Neuronal stem cell (in vitro differentiated cells): ENCODE data around the gene MAGI1.

Experiments
- DNase-seq: peaks from one replicate; pipeline ENCODE4 v3.0.0-alpha.2; 2013; ENCODE audit warnings: low spot score
- H2AFZ ChIP-seq: one replicate; pipeline ENCODE4 v1.6.1; 2013; ENCODE audit warnings: mild to moderate bottlenecking, low read length, inconsistent platforms
- H2AK5ac ChIP-seq: 2 replicates; pipeline ENCODE4 v1.6.1; 2013; ENCODE audit warnings: low read depth, mild to moderate bottlenecking, inconsistent platforms, low read length, moderate library complexity, mixed read lengths
- H2BK120ac ChIP-seq: 2 replicates; pipeline ENCODE4 v1.6.1; 2013; ENCODE audit warnings: low read depth, mild to moderate bottlenecking, inconsistent platforms, low read length, moderate library complexity, mixed read lengths
- H2BK12ac ChIP-seq: one replicate; pipeline ENCODE4 v1.6.1; 2013; ENCODE audit warnings: low read length, inconsistent platforms
- H2BK15ac ChIP-seq: 2 replicates; pipeline ENCODE4 v1.6.1; 2013; ENCODE audit warnings: mild to moderate bottlenecking, low read length, inconsistent platforms, mixed read lengths
- H2BK5ac ChIP-seq: one replicate; pipeline ENCODE4 v1.6.1; 2013; ENCODE audit warnings: inconsistent platforms, mild to moderate bottlenecking, low read length, moderate library complexity
- H3K14ac ChIP-seq: one replicate; pipeline ENCODE4 v1.6.1; 2013; ENCODE audit warnings: low read length, inconsistent platforms
- H3K18ac ChIP-seq: 2 replicates; pipeline ENCODE4 v1.6.1; 2013; ENCODE audit warnings: low read length, inconsistent platforms
- H3K23ac ChIP-seq: 2 replicates; pipeline ENCODE4 v1.6.1; 2013; ENCODE audit warnings: low read depth, mild to moderate bottlenecking, mixed read lengths, low read length, inconsistent platforms; ENCODE audit not compliant: poor library complexity
- H3K27ac ChIP-seq: replicated peaks from 3 replicates; pipeline ENCODE4 v1.5.1; 2013; ENCODE audit warnings: low read length, inconsistent platforms
- H3K27me3 ChIP-seq, 3 experiments: 2 replicates each; pipeline ENCODE4 v1.6.1; 2013; ENCODE audit warnings: low read length in 3 of 3, mild to moderate bottlenecking in 2 of 3, inconsistent platforms in 1 of 3, low read depth in 1 of 3, mixed read lengths in 1 of 3, moderate library complexity in 1 of 3; ENCODE audit not compliant: control insufficient read depth in 3 of 3, insufficient read depth in 3 of 3
- H3K36me3 ChIP-seq, 2 donors: replicated peaks in 1 of 2; 2 replicates each; pipeline ENCODE4 v1.6.1; 2013; ENCODE audit warnings: low read length in 2 of 2; ENCODE audit not compliant: control insufficient read depth in 2 of 2, insufficient read depth in 2 of 2
- H3K4ac ChIP-seq: 2 replicates; pipeline ENCODE4 v1.6.1; 2013; ENCODE audit warnings: inconsistent platforms, mild to moderate bottlenecking, low read length, moderate library complexity
- H3K4me1 ChIP-seq, 2 donors: 1 replicate in 1 of 2; 2 replicates in 1 of 2; pipeline ENCODE4 v1.6.1; 2013; ENCODE audit warnings: low read length in 2 of 2, low read depth in 1 of 2; ENCODE audit not compliant: control insufficient read depth in 2 of 2, insufficient read depth in 1 of 2
- H3K4me2 ChIP-seq: one replicate; pipeline ENCODE4 v1.6.1; 2013; ENCODE audit warnings: mild to moderate bottlenecking, low read length, inconsistent platforms; ENCODE audit not compliant: insufficient read depth, poor library complexity, severe bottlenecking
- H3K4me3 ChIP-seq, 2 donors: 2 replicates each; pipeline ENCODE4 v1.5.1; 2013; ENCODE audit warnings: low read length in 2 of 2, mild to moderate bottlenecking in 2 of 2, inconsistent platforms in 1 of 2, moderate library complexity in 1 of 2
- H3K79me1 ChIP-seq: one replicate; pipeline ENCODE4 v1.6.1; 2013; ENCODE audit warnings: low read depth, mild to moderate bottlenecking, inconsistent platforms, low read length, moderate library complexity
- H3K9ac ChIP-seq: one replicate; pipeline ENCODE4 v1.6.1; 2013; ENCODE audit warnings: mild to moderate bottlenecking, low read depth, low read length, inconsistent platforms; ENCODE audit not compliant: poor library complexity
- H3K9me3 ChIP-seq, 2 donors: replicated peaks in 1 of 2; 2 replicates each; pipeline versions ENCODE3 to v1.6.1; 2013; ENCODE audit warnings: low read length in 2 of 2, mild to moderate bottlenecking in 2 of 2, inconsistent platforms in 1 of 2, low read depth in 1 of 2, mixed read lengths in 1 of 2, moderate library complexity in 1 of 2; ENCODE audit not compliant: control insufficient read depth in 2 of 2, insufficient read depth in 1 of 2
- H4K8ac ChIP-seq: one replicate; pipeline ENCODE4 v1.6.1; 2013; ENCODE audit warnings: low read depth, mild to moderate bottlenecking, inconsistent platforms, low read length, moderate library complexity
- H4K91ac ChIP-seq: one replicate; pipeline ENCODE4 v1.6.1; 2013; ENCODE audit warnings: low read length, low read depth, mild to moderate bottlenecking, inconsistent platforms; ENCODE audit not compliant: poor library complexity
- WGBS, 2 donors: extraction: QIAGEN DNeasy Blood & Tissue Kit; methylation state at CpG; one replicate each; pipeline ENCODE4 v1.1.7; 2013; ENCODE audit warnings: missing lambda C conversion rate in 2 of 2, mixed read lengths in 1 of 2; ENCODE audit not compliant: insufficient read length in 2 of 2, insufficient replicate concordance in 1 of 2; ENCODE audit errors: extremely low coverage in 2 of 2; 5-methylcytosine and 5-hydroxymethylcytosine counted together

Gene MAGI1

DNA sequence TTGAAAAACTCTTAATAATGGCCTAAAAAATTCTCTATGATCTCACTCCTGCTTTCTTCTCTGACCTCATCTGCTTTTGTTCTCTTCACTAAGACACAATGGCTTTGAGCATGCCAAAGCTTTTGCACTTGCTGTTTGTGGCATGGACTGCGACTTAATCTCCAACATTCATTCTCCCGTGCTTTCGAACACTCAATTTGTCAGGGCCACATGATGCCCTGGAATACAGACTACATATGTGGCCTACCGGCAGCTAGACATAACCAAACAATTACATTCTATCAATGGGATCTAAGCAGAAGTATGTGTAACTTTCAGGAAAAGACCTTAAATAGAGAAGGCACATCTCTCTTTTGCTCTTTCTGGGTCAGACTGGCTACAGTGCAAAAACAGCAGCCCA is 506.5 kb downstream of the MAGI1 start:
- Histone ChIP-seq H3K4me3 (no peak overlapping the region), H3K4ac (no peak overlapping the region), H3K79me1 (no peaks in the 10 kb centered on the region), H2AFZ (no peak overlapping the region), H3K14ac (no peak overlapping the region), H2BK120ac (no peak overlapping the region), H3K4me1 (peaks cover 6% of the 10 kb centered on the region in 2 donors), H2AK5ac (no peak overlapping the region), H3K27me3 (no peaks in the 10 kb centered on the region), H4K91ac (no peak overlapping the region), H3K36me3 (peaks cover 0 to 4% of the 10 kb centered on the region in 2 donors), H2BK15ac (no peak overlapping the region), H3K4me2 (no peak overlapping the region), H4K8ac (no peak overlapping the region), H2BK5ac (no peak overlapping the region), H3K23ac (no peak overlapping the region), H3K9ac (no peak overlapping the region), H3K9me3 (peaks cover 0 to 5% of the 10 kb centered on the region in 2 donors), H3K27ac (peak overlapping the region; percentile 9), H2BK12ac (no peak overlapping the region), H3K18ac (no peak overlapping the region)
- no CpG with 5 or more reads among the region's 4 CpGs for WGBS, 2 donors
- DNase-seq, result no peak

DNA sequence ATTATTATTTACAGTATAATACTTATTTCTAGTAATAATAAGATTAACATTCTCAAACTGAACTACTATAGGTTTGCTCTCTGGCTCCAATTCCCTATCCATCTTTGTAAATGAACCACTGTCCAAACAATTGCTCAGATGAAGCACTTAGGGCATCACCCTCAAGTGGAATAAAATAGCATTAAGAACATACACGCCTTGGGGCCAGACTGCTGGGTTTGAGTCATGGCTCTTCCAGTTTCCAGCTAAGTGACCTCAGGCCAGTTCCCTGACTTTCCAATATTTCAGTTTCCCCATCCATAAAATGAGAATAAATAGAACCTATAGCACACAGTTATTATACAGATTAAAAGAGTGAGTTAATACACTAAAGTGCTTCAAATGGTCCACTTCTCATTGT is 507.2 kb downstream of the MAGI1 start:
- Histone ChIP-seq H3K4ac (no peak overlapping the region), H4K91ac (no peak overlapping the region), H3K36me3 (peaks cover 0 to 4% of the 10 kb centered on the region in 2 donors), H3K4me3 (no peak overlapping the region), H3K23ac (no peak overlapping the region), H3K9ac (no peak overlapping the region), H3K4me1 (peaks cover 4 to 6% of the 10 kb centered on the region in 2 donors), H2BK120ac (no peak overlapping the region), H3K14ac (no peak overlapping the region), H3K4me2 (no peak overlapping the region), H2AFZ (no peak overlapping the region), H3K9me3 (peaks cover 0 to 2% of the 10 kb centered on the region in 2 donors), H3K27me3 (no peaks in the 10 kb centered on the region), H3K79me1 (no peaks in the 10 kb centered on the region), H2AK5ac (no peak overlapping the region), H3K27ac (no peak overlapping the region), H4K8ac (no peak overlapping the region), H2BK5ac (no peak overlapping the region), H3K18ac (no peak overlapping the region), H2BK12ac (no peak overlapping the region), H2BK15ac (no peak overlapping the region)
- WGBS, 2 donors, result no CpG with 5 or more reads among the region's 1 CpG
- DNase-seq, result no peak

- no CpG with 5 or more reads among the region's 3 CpGs for WGBS, 2 donors
- Histone ChIP-seq H3K9me3 (no peaks in the 10 kb centered on the region), H2BK5ac (no peak overlapping the region), H3K36me3 (no peaks in the 10 kb centered on the region), H3K23ac (no peak overlapping the region), H3K4me2 (no peak overlapping the region), H3K4ac (no peak overlapping the region), H4K91ac (no peak overlapping the region), H3K79me1 (no peaks in the 10 kb centered on the region), H2AFZ (no peak overlapping the region), H3K14ac (no peak overlapping the region), H3K18ac (no peak overlapping the region), H3K4me1 (no peaks in the 10 kb centered on the region), H3K4me3 (no peak overlapping the region), H4K8ac (no peak overlapping the region), H3K27me3 (no peaks in the 10 kb centered on the region), H3K9ac (no peak overlapping the region), H2BK15ac (no peak overlapping the region), H3K27ac (no peak overlapping the region), H2BK12ac (no peak overlapping the region), H2AK5ac (no peak overlapping the region), H2BK120ac (no peak overlapping the region)
- no peak for DNase-seq
Measured at GRCh38 chr3:65526656-65527055, 512.1 kb downstream of the MAGI1 start.

DNA sequence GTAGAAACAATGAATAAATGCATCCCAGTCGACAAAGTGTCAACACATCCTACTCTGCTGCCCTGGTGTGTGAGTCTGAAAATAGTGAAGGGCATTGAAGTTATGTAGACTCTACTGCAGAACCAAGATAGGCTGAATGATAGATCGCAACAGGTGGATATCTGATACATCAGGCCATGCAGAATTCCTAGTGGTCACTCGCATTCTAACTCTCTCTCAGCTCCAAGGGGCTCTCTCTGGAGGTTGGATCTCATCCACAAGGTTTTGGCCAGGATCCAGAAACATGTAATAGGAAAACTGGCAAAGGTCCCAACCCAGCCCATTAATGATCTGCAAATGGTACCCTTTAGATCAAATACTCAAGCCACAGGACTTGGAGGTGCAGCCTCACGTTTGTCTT is 514.1 kb downstream of the MAGI1 start:
- no peak overlapping the region for H3K23ac ChIP-seq
- H3K36me3 ChIP-seq, result peaks cover 0 to 2% of the 10 kb centered on the region in 2 donors
- no peak overlapping the region for H2BK120ac ChIP-seq
- H2BK15ac ChIP-seq, result no peak overlapping the region
- H3K4me3 ChIP-seq, result no peak overlapping the region
- no peak overlapping the region for H4K8ac ChIP-seq
- DNase-seq, result no peak
- H3K27ac ChIP-seq, result no peak overlapping the region
- H2AK5ac ChIP-seq, result no peak overlapping the region
- H3K4ac ChIP-seq, result no peak overlapping the region
- H3K4me1 ChIP-seq, result no peaks in the 10 kb centered on the region
- H4K91ac ChIP-seq, result no peak overlapping the region
- no peak overlapping the region for H2BK5ac ChIP-seq
- no peaks in the 10 kb centered on the region for H3K27me3 ChIP-seq
- WGBS, 2 donors, result no CpG with 5 or more reads among the region's 4 CpGs
- no peak overlapping the region for H3K4me2 ChIP-seq
- no peak overlapping the region for H2BK12ac ChIP-seq
- no peaks in the 10 kb centered on the region for H3K9me3 ChIP-seq
- H3K18ac ChIP-seq, result no peak overlapping the region
- H2AFZ ChIP-seq, result no peak overlapping the region
- H3K79me1 ChIP-seq, result no peaks in the 10 kb centered on the region
- no peak overlapping the region for H3K9ac ChIP-seq
- no peak overlapping the region for H3K14ac ChIP-seq
